HTERT RPE-1 (cell line): Measurements from ENCODE around the gene PBX3.

Experiments used
- in situ Hi-C: fragments of 300-500 bp; cut with MboI; formaldehyde crosslinking; loops from 4 replicates; pipeline ENCODE4 v1.14.3; 2020; ENCODE audit warnings: low sequenced_read_pairs

The PBX3 gene

DNA sequence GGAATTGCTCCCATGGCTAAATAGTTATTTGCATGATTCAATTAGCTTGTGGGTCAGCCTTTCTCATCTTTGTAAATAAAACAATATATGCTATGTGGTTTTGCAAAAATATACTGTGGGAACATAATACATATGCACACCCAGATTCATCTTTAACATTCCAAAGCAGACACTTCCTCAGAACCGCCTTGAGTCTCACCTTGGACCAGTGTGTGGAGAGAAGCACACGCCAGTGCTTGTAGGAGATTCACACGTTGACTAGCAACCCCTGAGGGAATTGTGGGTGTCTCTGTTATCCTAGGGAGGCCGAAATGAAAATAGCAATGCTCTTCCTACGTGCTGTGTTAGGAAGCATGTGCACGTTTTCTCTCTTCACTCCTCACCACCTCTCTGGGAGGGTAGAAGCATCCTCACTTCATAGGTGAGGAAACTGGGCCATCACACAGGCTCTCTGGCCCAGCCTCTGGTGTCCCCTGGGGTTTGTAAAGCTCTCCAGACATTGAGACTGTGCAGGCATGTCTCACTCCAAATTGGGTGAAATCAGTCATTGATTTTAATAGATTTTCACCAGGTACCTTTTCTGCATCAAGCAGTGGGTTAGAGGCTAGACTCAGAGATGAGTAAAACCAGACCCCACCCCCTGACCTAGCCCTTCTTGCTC is 221.7 kb downstream of the PBX3 start:
- in situ Hi-C loops, result no loop called here

DNA sequence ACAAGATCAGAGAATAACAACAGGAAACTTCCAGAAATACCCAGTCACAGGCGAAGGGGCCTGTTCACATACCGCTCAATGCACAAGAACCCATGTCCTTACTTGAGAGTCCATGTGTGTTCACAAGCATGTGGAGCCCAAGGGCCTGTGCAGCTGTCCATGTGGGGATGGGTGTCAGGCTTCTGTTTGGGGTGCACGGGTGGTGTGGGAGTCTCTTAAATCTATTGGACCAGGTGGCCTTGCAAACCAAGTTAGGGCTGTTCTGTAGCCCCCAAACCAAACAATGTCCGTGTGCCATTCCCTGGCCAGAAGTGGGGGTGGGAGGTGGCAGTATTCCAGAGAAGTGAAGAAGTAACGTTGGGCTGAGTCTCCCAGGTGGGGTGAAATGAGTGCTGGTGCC is 222.3 kb downstream of the PBX3 start:
- in situ Hi-C loops, result no loop called here

DNA sequence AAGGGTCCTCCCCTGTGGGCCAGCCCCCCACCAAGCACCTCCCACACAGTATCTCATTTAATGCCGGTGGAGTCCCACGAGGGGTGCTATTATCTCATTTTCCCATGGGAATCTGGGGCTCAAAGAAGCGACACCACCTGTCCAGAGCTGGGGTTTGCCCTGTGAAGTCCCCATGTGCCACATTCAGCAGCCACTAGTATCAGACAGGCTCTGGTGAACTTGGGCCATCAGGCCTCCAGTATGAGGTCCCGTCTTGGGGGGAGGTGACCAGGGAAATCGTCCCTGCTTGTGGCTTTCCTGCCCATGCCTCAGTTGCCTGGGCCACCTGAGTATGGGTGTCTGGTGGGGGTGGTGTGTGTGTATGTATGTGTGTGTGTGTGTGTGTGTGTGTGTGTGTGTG is 222.7 kb downstream of the PBX3 start:
- in situ Hi-C loops, result no loop called here

DNA sequence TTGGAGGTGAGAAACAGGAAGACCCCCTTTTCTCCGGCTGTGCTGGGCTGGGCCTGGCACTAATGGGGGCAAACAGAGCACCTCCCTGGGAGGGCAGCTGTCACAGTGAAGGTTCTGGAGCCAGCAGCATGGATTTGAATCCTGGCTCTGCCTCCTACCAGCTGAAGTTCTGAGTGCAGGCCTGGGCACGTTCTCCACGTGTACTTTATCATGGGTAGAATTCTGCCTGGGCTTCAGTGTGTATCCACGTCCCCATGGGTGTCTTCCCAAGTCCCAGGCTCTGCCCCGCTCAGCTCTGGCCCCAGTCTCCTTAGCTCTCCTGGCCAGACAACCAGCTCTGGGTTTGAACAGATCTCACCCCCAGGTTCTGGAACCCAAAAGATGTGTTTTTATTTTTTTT is 223.2 kb downstream of the PBX3 start:
- in situ Hi-C loops, result no loop called here

DNA sequence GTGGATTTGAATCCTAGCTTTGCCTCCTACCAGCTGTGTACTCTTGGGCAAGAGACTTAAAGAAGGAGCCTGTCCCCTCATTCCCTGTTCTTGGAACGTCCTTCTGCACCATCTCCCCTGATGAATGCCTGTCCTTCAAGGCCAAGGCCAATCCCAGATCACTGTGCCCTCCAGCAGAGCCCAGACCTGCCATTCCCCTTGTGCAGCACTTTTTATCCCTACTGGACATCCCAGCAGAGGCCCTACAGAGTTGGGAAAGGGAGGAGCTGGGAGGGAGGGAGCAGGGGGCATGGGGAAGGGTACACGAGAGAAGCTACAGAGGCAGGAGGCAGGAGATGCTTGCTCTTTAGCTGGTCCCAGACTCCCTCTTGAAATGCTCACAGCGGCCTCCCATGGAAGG is 223.9 kb downstream of the PBX3 start:
- in situ Hi-C loops, result no loop called here

DNA sequence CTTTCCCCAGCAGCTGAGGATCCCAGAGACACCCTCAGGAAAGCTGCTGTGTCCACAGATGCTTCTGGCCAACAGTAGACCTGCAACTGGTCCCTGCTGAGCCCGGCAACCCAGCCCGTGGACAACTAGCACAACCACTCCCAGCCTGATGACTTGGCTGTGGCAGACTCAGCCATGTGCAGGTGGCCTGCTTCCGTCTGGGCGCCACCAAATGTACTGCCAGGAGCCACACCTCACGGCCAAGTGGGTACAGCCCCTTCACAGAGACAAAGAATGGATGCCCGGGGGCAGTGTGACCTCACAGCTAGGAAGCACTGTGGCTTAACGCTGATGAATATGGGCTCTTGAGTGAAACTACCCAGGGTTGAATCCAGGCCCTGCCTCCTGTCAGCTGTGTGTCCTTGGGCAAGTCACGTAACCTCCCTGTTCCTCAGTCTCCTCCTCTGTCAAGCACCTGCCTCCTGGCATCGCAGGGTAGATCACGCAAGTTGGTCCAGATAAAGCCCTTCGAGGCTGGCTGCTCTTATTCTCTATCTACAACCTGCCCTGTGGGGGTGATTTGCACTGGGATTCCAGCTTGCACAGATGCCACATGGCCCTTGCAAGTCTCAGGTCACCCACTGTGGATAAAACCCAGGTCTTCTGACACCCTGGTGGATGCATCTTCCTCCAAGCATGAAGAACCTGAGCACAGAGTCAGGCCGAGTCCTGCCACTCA is 225.0 kb downstream of the PBX3 start:
- in situ Hi-C loops, result no loop called here

DNA sequence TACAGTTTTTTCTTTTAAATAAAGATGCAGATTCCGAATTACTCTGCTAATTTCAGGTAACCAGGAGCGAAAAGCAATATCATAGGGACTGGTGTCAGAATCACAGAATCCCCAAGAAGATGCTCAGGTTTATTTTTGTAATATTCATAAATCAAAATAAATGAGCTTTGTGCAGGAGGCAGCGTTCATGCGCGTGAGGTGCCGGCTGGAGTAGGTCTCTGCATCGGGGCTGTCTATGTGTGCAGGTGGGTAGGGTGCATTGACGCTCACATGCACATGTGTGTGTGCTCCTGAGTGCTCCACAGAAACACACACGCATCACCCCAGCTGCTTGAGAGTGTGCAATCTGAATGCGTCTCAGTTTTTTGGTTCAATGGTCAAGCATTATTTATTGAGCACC is 226.4 kb downstream of the PBX3 start:
- in situ Hi-C loops, result no loop called here

DNA sequence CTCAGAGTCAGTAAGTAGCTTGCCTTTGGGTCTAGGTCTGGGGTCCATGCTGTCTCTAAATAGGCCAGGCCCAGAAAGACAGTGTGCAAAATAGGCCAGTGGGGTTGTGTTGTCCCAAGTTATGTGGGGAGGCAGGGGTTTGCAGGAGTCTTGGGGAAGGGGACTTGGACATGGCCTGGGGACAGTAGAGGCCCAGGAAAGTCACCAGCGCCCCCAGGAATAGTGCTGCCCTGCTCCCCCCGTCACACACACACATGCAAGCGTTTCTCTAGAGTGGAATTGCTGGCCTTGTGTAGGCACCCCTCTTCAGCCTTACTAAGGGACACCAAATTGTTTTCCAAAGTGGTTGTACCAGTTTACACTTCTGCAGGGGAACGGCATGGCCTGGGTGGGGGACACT is 227.5 kb downstream of the PBX3 start:
- in situ Hi-C loops, result no loop called here

DNA sequence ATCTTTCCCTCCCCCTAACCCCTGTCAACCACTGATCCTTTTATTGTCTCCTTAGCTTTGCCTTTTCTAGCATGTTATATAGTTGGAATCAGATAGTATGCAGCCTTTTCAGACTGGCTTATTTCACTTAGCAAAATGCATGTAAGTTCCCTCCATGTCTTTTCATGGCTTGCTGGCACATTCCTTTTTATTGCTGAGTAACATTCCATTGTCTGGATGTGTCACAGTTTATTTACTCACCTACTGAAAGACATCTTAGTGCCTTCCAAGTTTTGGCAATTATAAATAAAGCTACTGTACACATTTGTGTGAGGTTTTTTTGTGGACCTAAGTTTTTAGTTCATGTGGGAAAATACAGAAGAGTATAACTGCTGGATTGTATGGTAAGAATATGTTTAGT is 230.1 kb downstream of the PBX3 start:
- in situ Hi-C loops, result no loop called here

DNA sequence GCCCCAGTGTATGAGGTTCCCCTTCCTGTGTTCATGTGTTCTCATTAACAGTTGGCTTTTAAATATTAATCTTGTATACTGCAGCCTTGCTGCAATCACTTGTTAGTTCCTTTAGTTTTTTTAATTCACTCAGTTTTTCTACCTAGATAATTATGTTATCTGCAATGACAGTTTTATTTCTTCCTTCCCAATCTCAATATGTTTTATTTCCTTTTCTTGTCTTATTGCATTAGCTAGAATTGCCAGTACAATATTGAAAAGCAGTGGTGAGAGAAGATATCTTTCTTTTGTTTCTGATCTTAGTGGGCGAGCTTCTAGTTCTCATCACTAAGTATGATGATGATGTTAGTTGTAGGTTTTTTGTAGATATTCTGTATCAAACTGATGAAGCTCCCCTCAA is 232.2 kb downstream of the PBX3 start:
- in situ Hi-C loops, result no loop called here

DNA sequence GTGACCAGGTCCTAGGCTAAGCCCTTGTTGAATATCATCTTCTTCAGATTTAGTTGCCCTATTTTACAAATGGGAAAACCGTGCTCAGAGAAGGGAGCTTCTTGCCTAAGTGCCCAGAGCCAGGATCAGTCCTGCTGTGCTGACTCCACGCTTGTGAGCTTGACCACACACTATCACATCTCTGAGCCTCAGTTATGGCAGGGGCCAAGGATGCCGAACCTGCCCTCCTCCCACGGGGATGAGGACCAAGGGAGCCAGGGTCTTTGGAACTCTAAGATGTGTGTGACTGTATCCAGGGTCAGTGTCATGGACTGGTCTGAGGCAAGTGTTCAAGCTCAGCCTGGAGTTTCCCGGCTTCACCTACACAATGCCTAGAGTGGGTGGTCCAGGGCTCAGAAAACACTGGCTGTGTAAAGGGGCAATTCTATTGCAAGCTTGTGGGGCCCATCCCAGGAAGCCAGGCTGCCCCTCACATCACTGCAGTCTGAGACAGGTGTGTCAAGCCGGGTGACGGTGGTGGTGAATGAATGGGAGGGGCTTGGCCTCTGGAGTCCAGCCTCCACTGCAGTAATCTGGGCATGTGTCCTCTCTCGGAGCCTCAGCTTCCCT is 235.7 kb downstream of the PBX3 start:
- in situ Hi-C loops, result no loop called here

DNA sequence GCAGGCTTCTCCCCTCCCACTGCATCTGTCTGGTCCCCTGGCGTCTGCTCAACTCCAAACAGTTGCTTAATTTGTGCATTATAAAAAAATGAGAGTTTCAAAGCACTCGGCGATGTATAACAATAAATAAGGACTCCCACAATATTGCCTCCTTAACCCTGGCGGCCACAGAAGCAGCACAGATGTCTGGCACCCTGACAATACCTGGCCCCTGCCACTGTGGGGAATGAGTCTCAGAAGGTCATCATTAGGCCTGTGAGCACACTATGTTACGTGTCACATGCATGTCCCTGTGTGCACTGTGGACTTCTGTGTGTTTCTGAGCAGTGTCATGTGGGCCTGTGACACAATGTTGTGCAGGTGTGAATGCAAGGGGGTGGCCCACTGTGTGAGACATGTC is 236.5 kb downstream of the PBX3 start:
- in situ Hi-C loops, result no loop called here

DNA sequence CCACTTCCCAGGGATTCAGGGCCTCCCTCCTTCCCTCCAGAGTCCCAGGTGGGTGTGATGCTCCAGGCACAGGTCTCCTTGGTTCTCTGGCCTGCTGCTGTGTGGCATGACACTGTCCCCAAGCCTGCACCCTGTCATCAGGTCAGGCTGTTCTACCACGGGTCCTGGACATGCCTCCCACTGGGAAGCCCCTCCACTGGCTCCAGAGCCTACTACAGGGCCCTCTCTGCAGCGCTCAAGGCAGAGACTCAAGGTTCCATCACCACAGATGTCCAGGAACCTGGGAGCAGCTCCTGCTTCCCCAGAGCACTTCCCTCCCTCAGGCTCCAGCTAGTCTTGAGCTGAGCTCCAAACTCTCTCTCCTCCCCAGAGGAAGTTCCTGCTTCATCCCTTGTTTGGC is 237.3 kb downstream of the PBX3 start:
- in situ Hi-C loops, result no loop called here

DNA sequence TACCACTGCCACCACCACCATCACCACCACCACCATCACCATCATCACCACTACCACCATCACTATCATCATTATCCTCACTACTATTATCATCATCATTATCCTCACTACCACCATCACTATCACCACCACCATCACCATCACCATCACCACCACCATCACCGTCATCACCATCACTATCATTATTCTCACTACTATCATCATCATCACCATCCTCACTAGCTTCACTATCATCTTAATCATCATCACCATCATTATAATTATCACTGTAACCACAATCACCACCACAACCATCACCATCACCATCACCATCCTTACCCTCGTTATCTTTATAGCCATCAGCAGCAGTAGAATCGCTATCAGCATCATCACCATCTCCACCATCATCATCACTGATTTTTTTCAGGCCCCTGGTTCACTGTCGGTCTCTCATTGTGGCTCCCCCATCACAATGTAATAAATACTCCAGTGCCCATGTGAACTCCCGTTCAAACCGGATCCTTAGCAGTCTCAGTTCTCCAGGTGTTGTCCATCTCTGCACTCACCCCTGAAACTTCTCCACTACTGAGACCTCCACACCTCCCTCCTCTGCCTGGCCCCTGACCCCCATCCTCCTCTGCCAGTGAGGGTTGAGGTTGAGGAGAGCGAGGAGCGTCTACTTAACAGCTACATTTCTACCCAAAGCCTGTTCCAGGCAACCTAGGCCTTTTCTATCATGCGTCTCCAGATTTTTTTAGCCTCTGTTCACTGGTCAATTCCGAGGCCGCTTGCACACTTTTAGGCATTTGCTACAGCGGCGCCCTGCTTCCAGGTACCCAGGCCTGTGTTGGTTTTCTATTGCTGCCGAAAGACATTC is 238.2 kb downstream of the PBX3 start:
- in situ Hi-C loops, result no loop called here

DNA sequence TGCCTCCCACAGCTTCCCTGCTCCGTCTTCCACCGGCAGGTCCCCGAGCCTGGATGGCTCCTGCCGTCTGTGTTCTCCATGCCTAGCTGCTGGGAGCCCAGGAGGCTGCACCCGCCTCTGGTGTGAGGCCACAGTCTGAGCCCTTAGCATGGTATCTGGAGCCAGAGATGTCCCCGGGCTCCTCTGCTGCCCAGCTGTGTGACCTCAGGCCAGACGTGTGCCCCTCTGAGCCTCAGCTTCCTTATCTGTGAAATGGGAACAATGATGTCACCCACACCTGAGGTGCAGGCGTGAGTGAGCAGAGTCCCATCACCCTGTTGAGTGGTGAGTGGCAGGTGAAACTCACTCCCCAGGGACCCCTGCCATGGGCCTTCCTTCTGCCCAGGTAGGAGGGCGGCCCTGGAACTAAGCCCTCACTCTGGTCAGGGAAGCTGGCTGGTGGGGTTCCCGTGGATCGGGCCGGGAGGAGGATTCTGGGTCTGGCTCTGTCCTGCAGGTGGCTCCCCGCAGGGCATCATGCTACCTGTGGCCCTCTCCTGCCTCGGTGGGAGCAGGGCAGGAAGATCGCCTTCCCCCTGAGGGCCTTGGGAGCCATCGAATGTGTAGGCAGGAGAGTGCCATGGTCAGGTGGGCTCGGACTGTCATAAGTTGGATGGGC is 239.0 kb downstream of the PBX3 start:
- in situ Hi-C loops, result no loop called here

DNA sequence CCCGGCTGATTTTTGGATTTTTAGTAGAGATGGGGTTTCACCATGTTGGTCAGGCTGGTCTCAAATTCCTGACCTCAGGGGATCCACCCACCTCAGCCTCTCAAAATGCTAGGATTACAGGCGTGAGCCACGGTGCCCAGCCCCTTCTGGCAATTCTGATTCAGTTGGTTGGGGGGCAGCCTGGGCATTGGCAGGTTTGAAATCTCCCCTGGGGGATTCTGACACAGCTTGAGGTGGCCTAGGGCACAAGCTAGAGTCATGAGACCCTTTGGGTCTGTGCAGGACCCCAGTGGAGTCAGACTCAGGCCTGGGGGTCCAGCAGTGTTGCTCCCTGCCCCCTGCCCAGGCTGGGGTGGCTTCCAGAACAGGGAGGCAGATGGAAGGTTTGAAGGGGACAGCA is 239.8 kb downstream of the PBX3 start:
- in situ Hi-C loops, result no loop called here

DNA sequence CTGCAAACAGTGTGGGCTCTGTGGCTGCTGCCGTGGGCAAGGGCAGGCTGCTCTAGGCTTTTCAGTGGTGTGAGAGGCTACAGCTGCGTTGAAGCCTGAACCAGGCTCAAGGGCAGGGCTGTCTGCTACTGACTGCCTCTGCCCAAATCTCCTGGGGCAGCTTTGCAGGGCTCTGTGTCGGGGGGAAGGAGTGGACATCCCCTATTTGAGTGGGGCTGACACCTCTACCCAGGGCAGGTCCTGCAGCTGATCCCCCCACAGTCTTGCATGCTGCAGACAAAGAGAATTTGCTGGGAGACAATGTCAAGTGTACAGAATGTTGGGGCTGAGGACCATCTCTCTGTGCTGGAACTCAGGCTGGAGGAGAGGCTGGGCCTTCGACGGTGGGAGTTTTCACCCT is 240.2 kb downstream of the PBX3 start:
- in situ Hi-C loops, result no loop called here

DNA sequence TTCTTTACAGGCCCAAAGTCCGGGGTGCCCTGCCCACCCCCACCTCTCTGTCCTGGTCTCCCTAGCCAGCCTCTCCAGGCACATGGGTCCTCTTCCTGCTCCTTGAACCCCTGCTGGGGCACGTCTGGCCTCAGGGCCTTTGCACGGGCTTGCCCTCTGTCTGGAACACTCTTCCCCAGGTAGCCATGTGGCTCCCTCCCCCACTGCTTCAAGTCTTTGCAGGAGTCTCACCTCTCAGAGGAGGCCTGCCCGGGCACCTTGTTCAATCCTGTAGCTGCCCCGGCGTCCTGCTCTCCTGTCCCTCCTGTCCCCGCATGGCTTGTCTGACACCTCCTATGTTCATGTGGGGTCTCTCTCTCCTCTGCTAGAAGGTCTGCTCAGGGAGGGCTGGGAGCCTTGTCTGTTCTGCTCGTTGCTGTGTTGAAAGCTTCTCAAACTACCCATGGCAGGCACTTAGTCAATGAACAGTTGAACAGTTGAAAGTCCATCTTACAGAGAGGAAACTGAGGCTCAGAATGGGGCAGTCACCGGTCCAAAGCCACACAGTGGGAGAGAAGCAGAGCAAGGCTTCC is 241.4 kb downstream of the PBX3 start:
- in situ Hi-C loops, result no loop called here

DNA sequence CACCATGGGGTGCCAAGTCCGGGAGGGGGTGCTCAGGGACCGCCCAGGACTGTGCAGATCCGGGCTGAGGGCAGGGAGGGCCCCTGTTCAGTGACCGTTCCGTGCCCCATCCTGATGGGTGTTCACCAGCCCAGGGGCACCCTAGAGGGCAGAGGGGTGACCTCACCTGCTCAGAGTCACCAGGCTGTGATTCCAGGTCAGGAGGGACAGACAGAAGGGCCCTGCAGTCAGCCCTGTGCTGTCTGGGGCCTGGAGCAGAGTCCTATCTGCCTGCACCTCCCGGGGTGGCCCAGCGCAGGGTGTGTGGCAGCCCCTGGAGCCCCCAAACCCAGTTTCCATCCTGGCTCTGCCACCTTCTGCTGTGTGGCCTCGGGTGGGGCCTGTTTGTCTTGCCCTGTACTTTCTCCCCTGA is 241.9 kb downstream of the PBX3 start:
- in situ Hi-C loops, result no loop called here

DNA sequence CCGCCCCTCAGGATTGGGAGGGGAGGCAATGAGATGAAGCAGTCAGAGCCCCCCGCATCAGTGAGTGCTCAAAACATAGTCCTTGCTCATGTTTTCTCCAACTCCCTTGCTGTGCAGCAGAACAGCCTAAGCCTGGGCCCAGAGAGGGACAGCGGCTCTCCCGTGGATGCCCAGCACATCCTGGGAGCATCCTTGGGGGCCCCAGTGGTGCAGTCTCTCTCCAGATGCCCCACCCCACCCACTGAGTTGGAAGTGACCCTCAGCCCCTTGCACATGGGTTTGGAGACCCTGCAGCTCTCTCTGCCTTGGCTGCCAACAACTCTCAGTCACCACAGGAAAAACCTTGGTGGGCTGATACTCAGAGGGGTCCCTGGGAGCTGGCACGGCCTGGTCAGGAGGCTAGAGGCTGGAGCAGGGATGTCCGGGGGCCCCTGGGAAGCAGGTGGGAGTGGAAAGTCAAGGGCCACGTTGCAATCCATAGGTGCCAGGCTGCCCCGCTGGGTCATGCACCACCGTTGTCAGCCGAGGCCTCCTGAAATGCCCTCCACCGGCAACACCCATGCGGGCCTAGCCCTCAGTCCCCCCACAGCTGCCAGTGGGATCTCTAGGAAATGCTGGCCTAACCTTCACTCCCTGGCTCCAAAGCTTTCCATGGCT is 242.5 kb downstream of the PBX3 start:
- in situ Hi-C loops, result no loop called here
